Heart left ventricle (tissue), 13 donors: ENCODE measurements around the gene USP25.

Experiments used
- CTCF ChIP-seq, 12 donors: fragments of 200-600 bp; sonication (generic) in 4 of 12; IDR thresholded peaks; one replicate each; pipeline versions ENCODE4 v1.5.0 to v1.8.0; 2018 to 2022; ENCODE audit warnings: antibody characterized with exemption in 12 of 12, mild to moderate bottlenecking in 5 of 12
- POLR2A ChIP-seq, 2 donors: fragments of 450-650 bp; IDR thresholded peaks; one replicate each; pipeline ENCODE4 v1.6.1; 2017; ENCODE audit warnings: antibody characterized with exemption in 2 of 2, mild to moderate bottlenecking in 2 of 2, moderate library complexity in 2 of 2
- donor health status: ischemic (EF 13 %, LVEDD 7.1; RV severe dilation, severe dysfunction).
- donor health status: DM: no; HTN: yes; CAD: no.
- donor health status: DM: no; HTN: no; CAD: no.
- donor health status: ischemic (EF 25% LVEDD 6.9; RV normal size, moderate dysfunction).
- donor health status: ischemic (EF 25% LVEDD 5.7; RV mildly dilated, moderate dysfunction).
- donor health status: ischemic (EF 35%, LVEDD 5.7; RV mildly dilated, moderate dysfunction).
- donor health status: nonischemic (EF 11% LVEDD 7.7; RV severe dilation, severe dysfunction).
- donor health status: DM: yes; HTN: yes; CAD: no.
- donor health status: PGD.
- donor health status: ischemic (EF 29% LVEDD 5.4; RV normal size, mild dysfunction).
- donor health status: nonischemic (EF 23%, LVEDD 6.1; RV moderate dilation, normal function).

- TF ChIP-seq CTCF (IDR thresholded peaks at IDR 0.05) (no peak), POLR2A (IDR thresholded peaks at IDR 0.05) (no peak)
Measured at GRCh38 chr21:15706696-15707095, 23.1 kb upstream of the USP25 start.
